Neural progenitor cell (in vitro differentiated cells): ENCODE results near the gene HEG1. TPM values are rescaled to one million over a fixed set of nuclear protein-coding genes. Genes with fewer than 3 reads are reported as not detected.

Experiments used
- DNase-seq: peaks from one replicate; pipeline ENCODE4 v3.0.0-alpha.2; 2016; ENCODE audit warnings: low spot score
- H2AFZ ChIP-seq: fragments of 200-600 bp; sonication (generic); replicated peaks from 2 replicates; pipeline ENCODE4 v1.6.1; 2016; ENCODE audit warnings: antibody characterized with exemption
- H3F3A ChIP-seq: fragments of 200-600 bp; sonication (generic); 2 replicates; pipeline ENCODE4 v1.6.1; 2016; ENCODE audit warnings: antibody characterized with exemption, low read depth
- H3K27ac ChIP-seq: fragments of 200-600 bp; sonication (generic); 2 replicates; pipeline ENCODE4 v1.5.1; 2016; ENCODE audit warnings: mild to moderate bottlenecking
- H3K27me3 ChIP-seq: fragments of 200-600 bp; sonication (generic); 2 replicates; pipeline ENCODE4 v1.6.1; 2016; ENCODE audit warnings: mild to moderate bottlenecking, moderate library complexity
- H3K36me3 ChIP-seq: fragments of 200-600 bp; sonication (generic); 2 replicates; pipeline ENCODE4 v1.5.1; 2016
- H3K4me1 ChIP-seq: fragments of 200-600 bp; sonication (generic); 2 replicates; pipeline ENCODE4 v1.6.1; 2016; ENCODE audit warnings: mixed run types
- H3K4me2 ChIP-seq: fragments of 200-600 bp; sonication (generic); 2 replicates; pipeline ENCODE4 v1.6.1; 2016
- H3K4me3 ChIP-seq: fragments of 200-600 bp; sonication (generic); 2 replicates; pipeline ENCODE4 v1.5.1; 2016
- H3K79me2 ChIP-seq: fragments of 200-600 bp; sonication (generic); 2 replicates; pipeline ENCODE4 v1.6.1; 2016; ENCODE audit warnings: low read depth
- H3K9ac ChIP-seq: fragments of 200-600 bp; sonication (generic); 2 replicates; pipeline ENCODE4 v1.6.1; 2016
- H3K9me3 ChIP-seq: fragments of 200-600 bp; sonication (generic); 2 replicates; pipeline ENCODE4 v1.5.1; 2016; ENCODE audit warnings: low read depth
- H4K20me1 ChIP-seq: fragments of 200-600 bp; sonication (generic); 2 replicates; pipeline ENCODE4 v1.6.1; 2016; ENCODE audit warnings: low read depth
- H3K27ac Mint-ChIP-seq: 3 replicates; pipeline ENCODE4 v1.8.0; 2021; ENCODE audit warnings: mixed read lengths
- H3K27me3 Mint-ChIP-seq: 2 replicates; pipeline ENCODE4 v1.8.0; 2022; ENCODE audit warnings: low read depth, mild to moderate bottlenecking, inconsistent platforms, moderate library complexity, mixed read lengths; ENCODE audit not compliant: insufficient read depth
- H3K36me3 Mint-ChIP-seq: 3 replicates; pipeline ENCODE4 v1.8.0; 2021; ENCODE audit warnings: mixed read lengths
- H3K4me1 Mint-ChIP-seq: 3 replicates; pipeline ENCODE4 v1.8.0; 2021; ENCODE audit warnings: mixed read lengths
- H3K4me3 Mint-ChIP-seq: 3 replicates; pipeline ENCODE4 v1.8.0; 2021; ENCODE audit warnings: mild to moderate bottlenecking, moderate library complexity, mixed read lengths
- H3K9me3 Mint-ChIP-seq: 3 replicates; pipeline ENCODE4 v1.8.0; 2020; ENCODE audit warnings: mixed read lengths
- CTCF ChIP-seq: fragments of 200-600 bp; sonication (generic); IDR thresholded peaks from 2 replicates; pipeline ENCODE4 v1.5.1; 2017; ENCODE audit warnings: antibody characterized with exemption, mild to moderate bottlenecking
- EZH2 ChIP-seq: fragments of 200-600 bp; sonication (generic); IDR thresholded peaks from 2 replicates; pipeline ENCODE4 v1.6.1; 2017; ENCODE audit warnings: antibody characterized with exemption, mild to moderate bottlenecking, moderate library complexity
- EZH2phosphoT487 ChIP-seq: fragments of 200-600 bp; sonication (generic); IDR thresholded peaks from 2 replicates; pipeline ENCODE4 v1.6.1; 2017; ENCODE audit warnings: antibody characterized with exemption
- total RNA-seq: library from RNA; depleted of rRNA; stranded (reverse); fragments of >200 nt; gene quantifications from 2 replicates; pipeline ENCODE4 v1.2.3, GENCODE V29; 2015; ENCODE audit warnings: low replicate concordance

Gene HEG1
- total RNA-seq, 1 donor from 2014 or later: 11.4 TPM

- Mint-ChIP-seq H3K27me3 (peaks cover 16% of the 10 kb centered on the region), H3K27ac (no peak overlapping the region), H3K36me3 (peaks cover 3% of the 10 kb centered on the region), H3K9me3 (peaks cover 6% of the 10 kb centered on the region), H3K4me1 (peaks cover 5% of the 10 kb centered on the region), H3K4me3 (no peak overlapping the region)
- H4K20me1 ChIP-seq: no peaks in the 10 kb centered on the region
- H2AFZ ChIP-seq: no peak overlapping the region
- no peaks in the 10 kb centered on the region for H3K9me3 ChIP-seq
- TF ChIP-seq EZH2 (no peak), CTCF (no peak), EZH2phosphoT487 (no peak)
- no peak for DNase-seq
- no peak overlapping the region for H3K9ac ChIP-seq
- no peaks in the 10 kb centered on the region for H3F3A ChIP-seq
- H3K4me3 ChIP-seq: no peak overlapping the region
- no peak overlapping the region for H3K27ac ChIP-seq
- no peaks in the 10 kb centered on the region for H3K27me3 ChIP-seq
- H3K36me3 ChIP-seq: no peaks in the 10 kb centered on the region
- no peak overlapping the region for H3K4me2 ChIP-seq
- H3K4me1 ChIP-seq: no peaks in the 10 kb centered on the region
- no peaks in the 10 kb centered on the region for H3K79me2 ChIP-seq
Measured at GRCh38 chr3:125068265-125068664, 12.5 kb upstream of the HEG1 start.

GRCh38 chr3:125067225-125067624, 11.4 kb upstream of the HEG1 start:
- Histone ChIP-seq H3K27ac (no peak overlapping the region), H3K9ac (no peak overlapping the region), H3K79me2 (no peaks in the 10 kb centered on the region), H4K20me1 (no peaks in the 10 kb centered on the region), H3K36me3 (no peaks in the 10 kb centered on the region), H2AFZ (no peak overlapping the region), H3F3A (no peaks in the 10 kb centered on the region), H3K4me3 (no peak overlapping the region), H3K9me3 (no peaks in the 10 kb centered on the region), H3K4me2 (no peak overlapping the region), H3K4me1 (no peaks in the 10 kb centered on the region), H3K27me3 (no peaks in the 10 kb centered on the region)
- Mint-ChIP-seq H3K9me3 (peaks cover 6% of the 10 kb centered on the region), H3K27me3 (peaks cover 14% of the 10 kb centered on the region), H3K4me1 (peaks cover 5% of the 10 kb centered on the region), H3K36me3 (peaks cover 3% of the 10 kb centered on the region), H3K4me3 (no peak overlapping the region), H3K27ac (peak overlapping the region; percentile 8)
- no peak for DNase-seq
- TF ChIP-seq EZH2phosphoT487 (no peak), EZH2 (no peak), CTCF (no peak)

- H3K9ac ChIP-seq: no peak overlapping the region
- H3K4me1 ChIP-seq: no peaks in the 10 kb centered on the region
- H3K4me3 ChIP-seq: no peak overlapping the region
- Mint-ChIP-seq H3K4me1 (peaks cover 12% of the 10 kb centered on the region), H3K27ac (peak overlapping the region; percentile 2), H3K27me3 (peaks cover 10% of the 10 kb centered on the region), H3K36me3 (peaks cover 4% of the 10 kb centered on the region), H3K4me3 (no peak overlapping the region), H3K9me3 (peaks cover 9% of the 10 kb centered on the region)
- H2AFZ ChIP-seq: no peak overlapping the region
- no peak for DNase-seq
- no peaks in the 10 kb centered on the region for H3F3A ChIP-seq
- H3K36me3 ChIP-seq: no peaks in the 10 kb centered on the region
- H3K9me3 ChIP-seq: no peaks in the 10 kb centered on the region
- H4K20me1 ChIP-seq: no peaks in the 10 kb centered on the region
- no peak for TF ChIP-seq CTCF
- no peak for TF ChIP-seq EZH2phosphoT487
- TF ChIP-seq EZH2: no peak
- H3K27ac ChIP-seq: no peak overlapping the region
- H3K27me3 ChIP-seq: peaks cover 12% of the 10 kb centered on the region
- no peak overlapping the region for H3K4me2 ChIP-seq
- no peaks in the 10 kb centered on the region for H3K79me2 ChIP-seq
Measured at GRCh38 chr3:125062904-125063618, 7.3 kb upstream of the HEG1 start.
